NCI-H2029 treated with DMSO at 0.1 percent for 48 hours (cell line): ENCODE measurements around the gene MT3.

Experiments used
- DNase-seq: peaks from one replicate; lab custom pipeline; 2025; lab: John Stamatoyannopoulos, UW

Gene MT3

GRCh38 chr16:56589141-56590039 lies at the start of gene MT3:
TSS of gene MT3 (plus strand) at chr16:56589528. CDS start at chr16:56589591, 63 bp downstream.
- DNase-seq = no peak

DNA sequence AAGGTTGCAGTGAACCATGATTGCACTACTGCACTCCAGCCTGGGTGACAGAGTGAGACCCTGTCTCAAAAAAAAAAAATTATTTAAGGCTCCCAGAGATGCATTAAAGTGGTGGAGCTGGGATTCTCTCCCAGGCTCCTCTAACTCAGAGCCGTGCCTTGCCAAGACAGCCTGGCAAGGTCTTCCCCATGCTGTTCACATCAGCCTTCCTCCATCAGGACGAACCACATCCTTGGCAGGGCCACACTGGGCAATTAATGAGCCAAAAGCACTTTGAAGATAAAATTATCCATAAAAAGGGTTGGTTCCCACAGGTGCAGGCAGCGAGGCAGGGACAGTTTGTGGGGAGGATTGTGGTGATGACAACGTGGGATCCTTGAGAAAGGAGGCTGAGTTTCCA lies 49.7 kb upstream of the MT3 start:
- DNase-seq = no peak

- DNase-seq = no peak
Measured at GRCh38 chr16:56542039-56542438, 47.3 kb upstream of the MT3 start.

GRCh38 chr16:56547120-56547948 lies 42.0 kb upstream of the MT3 start:
- DNase-seq = peak; percentile 9

GRCh38 chr16:56547949-56548567 lies 41.3 kb upstream of the MT3 start:
- no peak for DNase-seq

DNA sequence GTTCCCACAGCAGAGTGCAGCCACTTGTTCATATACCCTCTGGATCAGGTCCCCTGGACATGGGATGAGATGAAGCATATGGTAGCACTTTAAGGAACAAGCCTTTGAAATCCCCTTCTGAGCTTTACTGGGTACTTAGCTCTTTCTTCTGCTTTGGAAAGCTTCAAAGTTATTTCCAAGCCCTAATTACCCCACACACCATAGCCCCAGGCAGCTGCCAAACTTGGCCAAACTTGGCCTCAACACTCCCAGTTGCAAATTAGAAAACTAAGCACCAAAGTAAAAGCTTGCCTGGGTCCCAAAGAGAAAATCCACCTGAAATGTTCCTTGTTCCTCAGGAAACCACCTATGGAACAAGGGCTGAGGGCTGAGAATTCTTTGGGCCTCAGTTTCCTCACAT lies 40.2 kb upstream of the MT3 start:
- no peak for DNase-seq

DNA sequence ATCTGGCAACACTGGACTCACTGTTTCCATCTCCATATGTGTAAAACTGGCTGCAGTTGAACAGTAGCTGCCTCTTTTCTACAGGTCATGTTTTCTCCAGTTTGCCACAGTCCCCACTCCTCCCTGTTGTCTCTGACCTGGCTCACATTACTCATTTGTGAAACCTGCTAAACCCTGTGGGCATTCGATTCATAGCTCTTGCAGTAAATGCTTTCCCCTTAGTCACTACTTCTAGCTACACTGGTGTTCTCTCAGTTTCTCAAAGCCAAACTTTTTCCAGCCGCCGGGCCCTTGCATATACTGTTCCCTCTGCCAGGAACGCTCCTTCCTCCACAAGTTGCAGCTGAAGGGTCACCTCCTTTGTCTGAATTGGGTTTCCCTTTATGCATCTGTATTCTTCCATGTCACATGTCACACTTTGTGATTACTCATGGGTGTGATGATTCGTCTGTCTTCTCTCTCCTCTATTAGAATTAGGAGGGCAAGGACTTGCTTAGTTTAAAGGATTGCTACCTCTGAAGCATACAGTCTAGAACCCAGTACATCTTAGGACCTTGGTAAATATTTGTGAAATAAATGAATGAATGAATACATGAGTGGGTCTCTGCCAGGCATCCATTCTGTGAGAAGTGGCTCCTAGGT lies 39.5 kb upstream of the MT3 start:
- DNase-seq = no peak

- no peak for DNase-seq
Measured at GRCh38 chr16:56551796-56552738, 37.3 kb upstream of the MT3 start.

GRCh38 chr16:56554441-56554840 lies 34.9 kb upstream of the MT3 start:
- DNase-seq = no peak

GRCh38 chr16:56558024-56558747 lies 31.1 kb upstream of the MT3 start:
- no peak for DNase-seq

DNA sequence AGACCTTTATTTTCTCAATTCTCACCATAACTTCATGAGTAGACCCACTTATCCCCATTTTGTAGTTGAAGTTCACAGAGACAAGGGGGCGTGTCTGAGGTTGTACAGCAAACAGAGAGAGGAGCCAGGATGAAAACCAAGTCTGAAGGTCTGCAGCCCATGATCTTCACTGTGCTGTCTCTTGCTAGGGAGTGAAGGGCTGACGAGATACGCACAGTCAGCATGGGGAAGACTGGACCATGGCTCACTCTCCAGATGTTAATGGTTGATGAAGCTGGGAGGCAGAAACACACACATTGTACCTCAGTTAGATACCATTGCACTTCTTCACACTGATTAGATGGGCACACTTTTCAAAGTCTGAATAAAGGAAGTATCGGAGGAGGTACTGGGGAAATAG lies 30.2 kb upstream of the MT3 start:
- no peak for DNase-seq

GRCh38 chr16:56560447-56560846 lies 28.9 kb upstream of the MT3 start:
- no peak for DNase-seq

DNA sequence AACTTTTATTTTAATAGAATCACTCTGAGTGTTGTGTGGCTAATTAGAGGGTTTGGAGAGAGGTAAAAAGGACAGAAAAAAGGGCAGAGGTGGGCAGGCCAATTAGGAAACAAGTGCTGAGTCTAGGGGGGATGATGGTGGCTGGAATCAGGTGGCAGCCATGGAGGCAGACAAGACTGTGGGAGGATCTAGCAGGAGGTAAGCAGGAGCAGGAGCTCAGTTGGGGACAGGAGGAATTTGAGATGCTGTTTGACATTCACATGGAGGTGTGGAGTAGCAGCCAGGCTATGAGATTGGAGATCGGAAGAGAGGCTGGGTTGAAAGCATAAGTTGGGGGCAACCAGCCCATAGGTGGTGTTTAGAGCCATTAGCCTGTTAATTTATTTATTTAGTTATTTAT lies 28.2 kb upstream of the MT3 start:
- DNase-seq = no peak

DNA sequence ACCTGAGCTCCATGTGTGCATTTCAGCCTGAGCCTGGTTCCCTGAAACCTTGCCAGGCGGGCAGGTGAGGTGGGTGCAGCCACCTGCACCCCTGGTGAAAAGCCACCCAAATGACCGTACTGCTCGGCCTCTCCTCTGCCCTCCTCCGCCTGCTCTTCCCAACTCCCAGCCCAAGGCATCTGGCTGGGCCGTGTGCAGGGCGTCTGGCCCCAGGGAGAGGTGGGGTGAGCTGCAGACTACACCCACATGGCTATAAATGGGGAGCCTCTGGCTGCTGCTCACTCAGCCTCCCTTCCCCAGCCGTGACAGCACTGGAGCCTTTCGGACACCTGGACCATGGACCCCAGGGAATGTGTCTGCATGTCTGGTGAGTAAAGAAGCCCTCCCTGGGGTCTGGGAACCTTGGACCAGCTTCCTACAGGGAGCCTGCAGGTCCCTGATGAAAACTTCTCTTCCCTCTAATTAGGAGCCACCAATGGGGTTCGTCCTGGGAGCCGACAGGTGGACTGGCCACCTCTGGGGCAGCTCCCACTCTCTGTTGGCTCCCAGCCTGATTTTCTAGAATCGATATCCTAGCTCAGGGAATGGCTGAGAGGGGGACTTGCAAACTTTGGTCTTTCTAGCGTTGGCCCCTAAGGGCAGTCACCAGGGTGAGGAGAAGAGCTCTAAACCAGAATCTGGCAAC lies 24.4 kb upstream of the MT3 start, which contains the start of gene MT4:
Gene MT4, plus strand, starts transcription at position 281 of the 685 bp plus-strand sequence. Its CDS starts 56 bp downstream, at position 337.
- DNase-seq = no peak

DNA sequence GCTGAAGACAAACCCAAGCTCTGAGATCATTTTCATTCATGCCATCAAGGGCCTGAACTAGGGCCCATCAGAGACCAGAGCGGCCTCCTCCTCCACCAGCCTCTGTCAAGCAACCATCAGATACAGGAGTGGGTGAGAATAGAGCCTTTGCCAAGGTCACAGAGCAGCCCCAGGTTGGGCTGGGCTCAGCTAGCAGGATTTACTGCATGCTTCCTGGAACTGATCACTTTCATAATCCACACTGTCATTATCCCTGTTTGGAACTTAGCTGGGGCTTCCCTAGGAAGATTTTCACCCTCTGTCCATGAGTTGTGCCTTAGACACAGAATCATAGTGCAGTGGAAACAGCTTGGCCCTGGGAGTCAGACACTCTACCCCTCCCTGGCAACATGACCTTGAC lies 19.4 kb upstream of the MT3 start:
- DNase-seq = no peak

DNA sequence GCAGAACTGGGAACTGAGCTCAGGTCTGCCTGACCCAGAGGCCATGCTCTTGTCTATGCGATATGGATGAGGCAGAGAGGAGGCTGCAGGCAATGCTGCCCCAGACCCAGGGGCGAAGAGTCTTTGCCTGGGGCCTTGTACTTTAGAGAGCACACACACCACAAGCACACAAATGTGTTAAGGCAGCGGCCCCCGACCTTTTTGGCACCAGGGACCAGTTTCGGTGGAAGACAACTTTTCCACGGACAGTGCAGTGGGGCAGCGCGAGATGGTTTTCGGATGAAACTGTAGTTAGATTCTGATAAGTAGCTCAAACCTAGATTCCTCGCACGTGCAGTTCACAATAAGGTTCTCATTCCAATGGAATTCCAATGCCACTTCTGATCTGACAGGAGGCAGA lies 17.8 kb upstream of the MT3 start:
- DNase-seq = no peak

DNA sequence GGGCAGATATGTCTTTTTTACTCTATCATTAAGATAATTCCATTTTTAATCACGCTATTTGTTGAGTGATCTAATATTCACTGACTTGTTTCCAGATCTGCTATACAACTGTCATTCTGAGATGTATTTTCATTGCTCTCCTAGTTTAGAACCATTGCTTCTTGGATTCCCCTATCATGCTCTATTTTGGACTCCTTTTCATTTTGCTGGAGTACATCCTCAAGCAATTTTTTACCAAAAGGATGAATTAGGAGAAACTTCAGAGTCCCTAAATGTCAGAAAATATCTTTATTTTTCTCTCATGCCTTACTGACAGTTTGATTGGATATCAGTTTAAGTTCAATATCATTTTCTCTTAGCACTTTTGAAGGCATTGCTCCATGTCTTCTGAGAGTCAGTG lies 14.7 kb upstream of the MT3 start:
- DNase-seq = no peak

- DNase-seq = peak; percentile 59
Measured at GRCh38 chr16:56576585-56577299, 12.6 kb upstream of the MT3 start.

GRCh38 chr16:56577300-56577625 lies 12.1 kb upstream of the MT3 start:
- no peak for DNase-seq
